ENCODE measurements around the gene COL23A1.

COL23A1 gene

DNA sequence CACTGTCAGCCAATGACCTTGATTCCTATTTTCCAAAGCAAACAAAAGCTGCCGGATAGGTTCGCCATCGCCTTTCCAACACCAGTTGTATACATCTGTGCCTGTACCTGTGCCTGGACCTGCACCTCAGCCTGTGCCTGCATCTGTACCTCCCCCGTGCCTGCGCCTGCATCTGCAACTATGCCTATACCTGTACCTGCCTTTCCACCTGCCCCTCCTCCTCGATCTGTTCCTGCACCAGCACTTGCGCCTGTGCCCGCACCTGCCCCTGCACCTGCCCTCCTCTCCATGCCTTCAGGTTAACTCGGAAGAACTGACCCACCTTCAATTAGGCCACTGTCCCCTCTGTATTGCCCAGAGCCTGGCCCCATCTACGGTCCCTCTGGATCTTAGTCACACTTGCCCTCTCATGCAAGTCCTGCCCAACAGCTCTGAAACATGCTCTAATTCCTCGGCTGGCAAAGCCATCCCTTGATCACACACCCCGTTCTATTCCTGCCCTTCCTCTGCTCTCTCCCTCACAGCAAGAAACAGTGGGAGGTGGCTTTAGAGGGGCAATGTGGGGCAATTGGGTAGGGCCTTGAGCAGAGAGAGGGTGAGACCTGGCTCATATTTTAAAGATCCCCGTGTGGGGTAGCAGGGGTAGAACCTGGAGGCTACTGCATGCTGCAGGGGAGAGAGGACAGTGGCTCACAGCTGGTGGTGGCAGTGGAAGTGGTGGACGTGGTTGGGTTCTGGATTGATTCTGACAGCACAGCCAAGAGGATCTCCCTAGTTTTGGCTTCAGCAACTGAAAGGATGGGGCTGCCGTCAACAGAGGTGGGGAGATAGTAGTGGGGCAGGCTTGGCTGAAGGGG, 298.0 kb downstream of the COL23A1 start:
- no peak for DNase-seq (ENCODE audit: low read depth)
- no peak overlapping the region for H3K4me3 ChIP-seq (ENCODE audit: low read length)
- no peak for TF ChIP-seq CTCF (IDR thresholded peaks at IDR 0.05; ENCODE audit: insufficient read depth, low read depth, low read length, missing control alignments)

DNA sequence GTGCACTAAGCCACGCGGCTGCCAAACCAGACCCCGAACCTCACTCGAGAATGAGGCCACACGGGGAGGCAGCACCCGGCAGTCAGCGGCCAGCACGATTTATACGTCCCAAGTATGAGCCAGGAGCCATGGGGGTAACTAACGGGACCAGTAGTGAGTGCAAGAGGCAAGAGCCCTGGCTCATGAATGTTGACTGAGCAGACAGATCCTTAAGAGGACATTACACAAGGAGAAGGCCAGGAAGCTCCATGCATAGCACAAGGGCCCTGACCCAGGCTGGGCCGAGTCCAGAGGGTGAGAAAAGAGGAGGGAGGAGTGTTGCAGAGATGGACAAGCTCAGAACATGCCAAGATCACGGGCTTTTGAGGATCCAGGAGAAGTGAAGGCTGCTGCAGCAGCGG, 299.0 kb downstream of the COL23A1 start:
- TF ChIP-seq CTCF (IDR thresholded peaks at IDR 0.05; ENCODE audit: insufficient read depth, low read depth, low read length, missing control alignments), result no peak
- DNase-seq (ENCODE audit: low read depth), result no peak
- no peak overlapping the region for H3K4me3 ChIP-seq (ENCODE audit: low read length)

- no peak overlapping the region for H3K4me3 ChIP-seq (ENCODE audit: low read length)
- DNase-seq (ENCODE audit: low read depth), result no peak
- TF ChIP-seq CTCF (IDR thresholded peaks at IDR 0.05; ENCODE audit: insufficient read depth, low read depth, low read length, missing control alignments), result no peak
Observed at GRCh38 chr5:178290376-178290775, 299.8 kb downstream of the COL23A1 start.

- DNase-seq (ENCODE audit: low read depth), result no peak
Observed at GRCh38 chr5:178289438-178289837, 300.8 kb downstream of the COL23A1 start.

GRCh38 chr5:178288401-178289368, 301.5 kb downstream of the COL23A1 start:
- peak; percentile 85 for DNase-seq (ENCODE audit: low read depth)

More at GRCh38 chr5:178289438-178289837, 300.8 kb downstream of the COL23A1 start:
- no peak overlapping the region for H3K4me3 ChIP-seq (ENCODE audit: low read length)
- TF ChIP-seq CTCF (IDR thresholded peaks at IDR 0.05; ENCODE audit: insufficient read depth, low read depth, low read length, missing control alignments), result no peak

GRCh38 chr5:178287791-178288105, 302.4 kb downstream of the COL23A1 start:
- DNase-seq (ENCODE audit: low read depth), result no peak
- TF ChIP-seq CTCF (IDR thresholded peaks at IDR 0.05; ENCODE audit: insufficient read depth, low read depth, low read length, missing control alignments), result no peak

More at GRCh38 chr5:178288401-178289368, 301.5 kb downstream of the COL23A1 start:
- H3K4me3 ChIP-seq (ENCODE audit: low read length), result no peak overlapping the region
- TF ChIP-seq CTCF (IDR thresholded peaks at IDR 0.05; ENCODE audit: insufficient read depth, low read depth, low read length, missing control alignments), result no peak

More at GRCh38 chr5:178287791-178288105, 302.4 kb downstream of the COL23A1 start:
- H3K4me3 ChIP-seq (ENCODE audit: low read length), result no peak overlapping the region

Measured in epithelial cell of esophagus (primary cell).